ENCODE measurements around the gene ERMARD.

ERMARD gene

GRCh38 chr6:169783401-169783800, 32.0 kb downstream of the ERMARD start:
- H3K56ac ChIP-seq (ENCODE audit: low read length) = no peak overlapping the region
- WGBS (ENCODE audit: extremely low coverage, insufficient coverage, low lambda C conversion rate) = no CpG with 5 or more reads among the region's 9 CpGs
- no peak overlapping the region for H3K18ac ChIP-seq (ENCODE audit: low read length)
- H3K4ac ChIP-seq (ENCODE audit: low read depth, low read length) = no peak overlapping the region
- H3K27me3 ChIP-seq (ENCODE audit: insufficient read depth, low read length, poor library complexity) = no peaks in the 10 kb centered on the region
- no peak overlapping the region for H3K27ac ChIP-seq (ENCODE audit: low read depth, low read length)
- no peak overlapping the region for H4K8ac ChIP-seq (ENCODE audit: low read depth, low read length)
- no peak overlapping the region for H3K4me2 ChIP-seq (ENCODE audit: low read length)
- no peak overlapping the region for H3K4me3 ChIP-seq (ENCODE audit: low read length)
- H3K79me1 ChIP-seq (ENCODE audit: low read length) = no peaks in the 10 kb centered on the region
- no peaks in the 10 kb centered on the region for H3K36me3 ChIP-seq (ENCODE audit: control insufficient read depth, insufficient read depth, low read length)
- H2BK5ac ChIP-seq (ENCODE audit: low read length) = no peak overlapping the region
- H3K4me1 ChIP-seq (ENCODE audit: control insufficient read depth, low read depth, low read length) = no peaks in the 10 kb centered on the region
- H2BK15ac ChIP-seq (replicated peaks; ENCODE audit: low read depth) = no peak overlapping the region
- H2BK120ac ChIP-seq (ENCODE audit: low read depth, low read length) = no peak overlapping the region
- H4K5ac ChIP-seq (ENCODE audit: low read length) = no peak overlapping the region
- no peak overlapping the region for H2AK5ac ChIP-seq (ENCODE audit: low read length)
- H3K79me2 ChIP-seq (ENCODE audit: control insufficient read depth, insufficient read depth, low read length) = no peaks in the 10 kb centered on the region
- no peak overlapping the region for H3K9ac ChIP-seq (ENCODE audit: low read length)
- DNase-seq = no peak
- H3K23ac ChIP-seq (ENCODE audit: low read length) = no peak overlapping the region

- no peaks in the 10 kb centered on the region for H3K4me1 ChIP-seq (ENCODE audit: control insufficient read depth, low read depth, low read length)
- no peak overlapping the region for H3K27ac ChIP-seq (ENCODE audit: low read depth, low read length)
- H3K18ac ChIP-seq (ENCODE audit: low read length) = no peak overlapping the region
- H3K23ac ChIP-seq (ENCODE audit: low read length) = no peak overlapping the region
- DNase-seq = no peak
- no peak overlapping the region for H4K5ac ChIP-seq (ENCODE audit: low read length)
- no peak overlapping the region for H3K56ac ChIP-seq (ENCODE audit: low read length)
- no peak overlapping the region for H2BK5ac ChIP-seq (ENCODE audit: low read length)
- H2BK15ac ChIP-seq (replicated peaks; ENCODE audit: low read depth) = no peak overlapping the region
- WGBS (ENCODE audit: extremely low coverage, insufficient coverage, low lambda C conversion rate) = no CpG with 5 or more reads among the region's 23 CpGs
- no peak overlapping the region for H3K9ac ChIP-seq (ENCODE audit: low read length)
- H2BK120ac ChIP-seq (ENCODE audit: low read depth, low read length) = no peak overlapping the region
- no peaks in the 10 kb centered on the region for H3K36me3 ChIP-seq (ENCODE audit: control insufficient read depth, insufficient read depth, low read length)
- no peak overlapping the region for H3K4me3 ChIP-seq (ENCODE audit: low read length)
- no peaks in the 10 kb centered on the region for H3K27me3 ChIP-seq (ENCODE audit: insufficient read depth, low read length, poor library complexity)
- H4K8ac ChIP-seq (ENCODE audit: low read depth, low read length) = no peak overlapping the region
- no peak overlapping the region for H2AK5ac ChIP-seq (ENCODE audit: low read length)
- no peaks in the 10 kb centered on the region for H3K79me2 ChIP-seq (ENCODE audit: control insufficient read depth, insufficient read depth, low read length)
- no peaks in the 10 kb centered on the region for H3K79me1 ChIP-seq (ENCODE audit: low read length)
- no peak overlapping the region for H3K4ac ChIP-seq (ENCODE audit: low read depth, low read length)
- no peak overlapping the region for H3K4me2 ChIP-seq (ENCODE audit: low read length)
Measured at GRCh38 chr6:169783971-169784820, 32.8 kb downstream of the ERMARD start.

GRCh38 chr6:169784821-169785340, 33.5 kb downstream of the ERMARD start:
- H3K27me3 ChIP-seq (ENCODE audit: insufficient read depth, low read length, poor library complexity) = no peaks in the 10 kb centered on the region
- no peak overlapping the region for H3K9ac ChIP-seq (ENCODE audit: low read length)
- H3K4me2 ChIP-seq (ENCODE audit: low read length) = no peak overlapping the region
- no peak overlapping the region for H3K23ac ChIP-seq (ENCODE audit: low read length)
- H3K18ac ChIP-seq (ENCODE audit: low read length) = no peak overlapping the region
- no peak overlapping the region for H3K4me3 ChIP-seq (ENCODE audit: low read length)
- no peaks in the 10 kb centered on the region for H3K36me3 ChIP-seq (ENCODE audit: control insufficient read depth, insufficient read depth, low read length)
- H3K4ac ChIP-seq (ENCODE audit: low read depth, low read length) = no peak overlapping the region
- H4K5ac ChIP-seq (ENCODE audit: low read length) = no peak overlapping the region
- no peak overlapping the region for H2BK120ac ChIP-seq (ENCODE audit: low read depth, low read length)
- peaks cover 2% of the 10 kb centered on the region for H3K4me1 ChIP-seq (ENCODE audit: control insufficient read depth, low read depth, low read length)
- H4K8ac ChIP-seq (ENCODE audit: low read depth, low read length) = no peak overlapping the region
- no peaks in the 10 kb centered on the region for H3K79me2 ChIP-seq (ENCODE audit: control insufficient read depth, insufficient read depth, low read length)
- no CpG with 5 or more reads among the region's 12 CpGs for WGBS (ENCODE audit: extremely low coverage, insufficient coverage, low lambda C conversion rate)
- H2BK5ac ChIP-seq (ENCODE audit: low read length) = no peak overlapping the region
- no peak overlapping the region for H3K27ac ChIP-seq (ENCODE audit: low read depth, low read length)
- no peak overlapping the region for H2BK15ac ChIP-seq (replicated peaks; ENCODE audit: low read depth)
- no peak for DNase-seq
- no peak overlapping the region for H3K56ac ChIP-seq (ENCODE audit: low read length)
- H3K79me1 ChIP-seq (ENCODE audit: low read length) = no peaks in the 10 kb centered on the region
- no peak overlapping the region for H2AK5ac ChIP-seq (ENCODE audit: low read length)

DNA sequence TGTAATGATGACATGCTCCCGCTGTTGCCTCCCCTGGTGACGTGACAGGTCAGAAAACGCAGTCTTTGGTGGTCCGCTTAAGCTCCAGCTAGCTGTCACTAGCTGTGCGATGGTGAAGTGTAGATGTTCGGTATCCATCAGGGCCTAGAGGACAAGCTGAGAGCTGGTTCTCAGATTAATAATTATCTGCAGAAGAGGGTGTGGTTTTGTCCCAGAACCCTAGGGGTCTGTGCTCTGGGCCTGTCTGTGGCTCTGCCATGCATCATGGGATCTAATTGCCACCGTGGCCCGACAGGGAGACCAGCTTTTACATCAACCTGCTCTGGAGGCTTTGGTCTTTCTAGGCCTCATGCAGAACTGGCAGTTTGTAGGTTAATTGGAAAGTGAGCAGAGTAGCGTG, 34.1 kb downstream of the ERMARD start:
- no CpG with 5 or more reads among the region's 9 CpGs for WGBS (ENCODE audit: extremely low coverage, insufficient coverage, low lambda C conversion rate)
- Histone ChIP-seq H3K4me3 (ENCODE audit: low read length) (no peak overlapping the region), H4K5ac (ENCODE audit: low read length) (no peak overlapping the region), H3K23ac (ENCODE audit: low read length) (no peak overlapping the region), H3K4ac (ENCODE audit: low read depth, low read length) (no peak overlapping the region), H3K4me1 (ENCODE audit: control insufficient read depth, low read depth, low read length) (peaks cover 2% of the 10 kb centered on the region), H3K27ac (ENCODE audit: low read depth, low read length) (no peak overlapping the region), H3K36me3 (ENCODE audit: control insufficient read depth, insufficient read depth, low read length) (no peaks in the 10 kb centered on the region), H3K18ac (ENCODE audit: low read length) (no peak overlapping the region), H3K4me2 (ENCODE audit: low read length) (no peak overlapping the region), H3K56ac (ENCODE audit: low read length) (no peak overlapping the region), H3K27me3 (ENCODE audit: insufficient read depth, low read length, poor library complexity) (no peaks in the 10 kb centered on the region), H3K9ac (ENCODE audit: low read length) (no peak overlapping the region), H2BK15ac (replicated peaks; ENCODE audit: low read depth) (no peak overlapping the region), H3K79me2 (ENCODE audit: control insufficient read depth, insufficient read depth, low read length) (no peaks in the 10 kb centered on the region), H3K79me1 (ENCODE audit: low read length) (no peaks in the 10 kb centered on the region), H4K8ac (ENCODE audit: low read depth, low read length) (no peak overlapping the region), H2AK5ac (ENCODE audit: low read length) (no peak overlapping the region), H2BK120ac (ENCODE audit: low read depth, low read length) (no peak overlapping the region), H2BK5ac (ENCODE audit: low read length) (no peak overlapping the region)
- no peak for DNase-seq

DNA sequence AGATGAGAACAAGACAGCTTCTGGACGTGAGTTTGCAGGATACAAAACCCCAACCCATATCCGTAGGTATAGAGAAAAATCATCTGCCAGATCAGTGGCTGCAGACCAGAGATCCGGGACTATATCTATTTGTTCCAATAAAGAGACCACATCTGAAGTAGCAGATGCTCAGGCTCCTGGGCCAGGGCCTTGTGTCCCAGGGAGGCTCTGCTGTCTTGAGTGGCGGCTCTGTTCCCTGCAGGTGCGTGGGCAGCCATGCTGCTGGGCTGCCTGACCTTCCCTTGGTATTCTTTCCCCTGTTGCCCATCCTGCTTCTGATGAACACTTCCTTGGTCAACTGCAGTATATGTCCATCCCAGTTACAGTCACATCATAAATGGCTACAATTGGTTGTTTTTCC, 34.9 kb downstream of the ERMARD start:
- Histone ChIP-seq H3K4ac (ENCODE audit: low read depth, low read length) (no peak overlapping the region), H3K4me3 (ENCODE audit: low read length) (no peak overlapping the region), H3K4me1 (ENCODE audit: control insufficient read depth, low read depth, low read length) (peaks cover 2% of the 10 kb centered on the region), H3K79me2 (ENCODE audit: control insufficient read depth, insufficient read depth, low read length) (no peaks in the 10 kb centered on the region), H2BK5ac (ENCODE audit: low read length) (no peak overlapping the region), H3K27me3 (ENCODE audit: insufficient read depth, low read length, poor library complexity) (no peaks in the 10 kb centered on the region), H2BK15ac (replicated peaks; ENCODE audit: low read depth) (no peak overlapping the region), H2AK5ac (ENCODE audit: low read length) (no peak overlapping the region), H3K79me1 (ENCODE audit: low read length) (no peaks in the 10 kb centered on the region), H3K36me3 (ENCODE audit: control insufficient read depth, insufficient read depth, low read length) (no peaks in the 10 kb centered on the region), H3K4me2 (ENCODE audit: low read length) (no peak overlapping the region), H3K9ac (ENCODE audit: low read length) (no peak overlapping the region), H3K23ac (ENCODE audit: low read length) (no peak overlapping the region), H4K5ac (ENCODE audit: low read length) (no peak overlapping the region), H3K18ac (ENCODE audit: low read length) (no peak overlapping the region), H4K8ac (ENCODE audit: low read depth, low read length) (no peak overlapping the region), H2BK120ac (ENCODE audit: low read depth, low read length) (no peak overlapping the region), H3K27ac (ENCODE audit: low read depth, low read length) (no peak overlapping the region), H3K56ac (ENCODE audit: low read length) (no peak overlapping the region)
- WGBS (ENCODE audit: extremely low coverage, insufficient coverage, low lambda C conversion rate) = no CpG with 5 or more reads among the region's 5 CpGs
- DNase-seq = no peak
